H1 (cell line): Measurements from ENCODE around the gene OLFML2A. TPM values are rescaled to one million over a fixed set of nuclear protein-coding genes. Genes with fewer than 3 reads are reported as not detected.

Experiments
- CTCF ChIA-PET: fragments of 300-600 bp; sonication (Branson Sonifier 250); formaldehyde crosslinking; loops from one replicate; lab custom pipeline; 2021; ENCODE audit not compliant: partially characterized antibody; lab: Charles Lee
- POLR2A ChIA-PET: fragments of 300-600 bp; sonication (Branson Sonifier 250); formaldehyde crosslinking; loops from one replicate; lab custom pipeline; 2021; ENCODE audit warnings: inconsistent platforms; ENCODE audit not compliant: partially characterized antibody; lab: Charles Lee
- DNase-seq, 2 experiments: peaks; one replicate each; pipeline versions ENCODE4 v3.0.0 to v3.0.0-alpha.2; 2010 to 2022; ENCODE audit warnings: low spot score in 2 of 2, low read depth in 1 of 2, mixed read lengths in 1 of 2
- FAIRE-seq: peaks from 2 replicates; lab custom pipeline; 2011; peaks lifted over from hg19 to GRCh38; lab: Jason Lieb, UNC
- H2AFZ ChIP-seq: 2 replicates; pipeline ENCODE4 v1.8.1; 2012; ENCODE audit warnings: low read length, inconsistent platforms
- H2AK5ac ChIP-seq: 2 replicates; pipeline ENCODE4 v1.6.1; 2013; ENCODE audit warnings: low read depth, low read length
- H2BK120ac ChIP-seq: replicated peaks from 2 replicates; pipeline ENCODE3; 2013; ENCODE audit warnings: low read depth, low read length, inconsistent platforms
- H2BK12ac ChIP-seq: 2 replicates; pipeline ENCODE4 v1.6.1; 2013; ENCODE audit warnings: low read depth, low read length
- H2BK15ac ChIP-seq: 2 replicates; pipeline ENCODE4 v1.6.1; 2013; ENCODE audit warnings: low read length
- H2BK20ac ChIP-seq: 2 replicates; pipeline ENCODE4 v1.6.1; 2013; ENCODE audit warnings: low read length
- H2BK5ac ChIP-seq: 2 replicates; pipeline ENCODE4 v1.6.1; 2013; ENCODE audit warnings: low read depth, low read length
- H3K14ac ChIP-seq: 2 replicates; pipeline ENCODE4 v1.6.1; 2013; ENCODE audit warnings: inconsistent platforms; ENCODE audit not compliant: insufficient read length
- H3K18ac ChIP-seq: 2 replicates; pipeline ENCODE4 v1.6.1; 2013; ENCODE audit warnings: low read length; ENCODE audit errors: extremely low read depth
- H3K23ac ChIP-seq: 2 replicates; pipeline ENCODE4 v1.6.1; 2013; ENCODE audit warnings: inconsistent platforms; ENCODE audit not compliant: insufficient read length
- H3K23me2 ChIP-seq: 2 replicates; pipeline ENCODE4 v1.6.1; 2013; ENCODE audit warnings: low read depth, low read length
- H3K27ac ChIP-seq: 2 replicates; pipeline ENCODE4 v1.6.1; 2011; ENCODE audit warnings: low read depth, low read length, inconsistent platforms
- H3K27me3 ChIP-seq, 4 experiments: replicated peaks in 1 of 4; 1 replicate in 1 of 4; 2 replicates in 3 of 4; pipeline versions ENCODE4 v1.6.1 to v1.8.1; 2011 to 2013; ENCODE audit warnings: low read length in 3 of 4, mild to moderate bottlenecking in 3 of 4, inconsistent platforms in 2 of 4, mixed read lengths in 2 of 4, moderate library complexity in 1 of 4; ENCODE audit not compliant: control insufficient read depth in 3 of 4, insufficient read depth in 3 of 4; ENCODE audit errors: extremely low read depth in 1 of 4
- H3K36me3 ChIP-seq, 4 experiments: 2 replicates each; pipeline versions ENCODE4 v1.6.1 to v1.8.1; 2011 to 2013; ENCODE audit warnings: mild to moderate bottlenecking in 4 of 4, low read length in 3 of 4, moderate library complexity in 2 of 4, control low read depth in 1 of 4, inconsistent platforms in 1 of 4; ENCODE audit not compliant: insufficient read depth in 4 of 4, control insufficient read depth in 2 of 4
- H3K4ac ChIP-seq: replicated peaks from 2 replicates; pipeline ENCODE3; 2013; ENCODE audit warnings: low read length, low read depth, mixed read lengths, inconsistent platforms; ENCODE audit not compliant: insufficient read length
- H3K4me1 ChIP-seq, 4 experiments: replicated peaks in 1 of 4; 1 replicate in 1 of 4; 2 replicates in 3 of 4; pipeline versions ENCODE4 v1.6.1 to v1.8.1; 2011 to 2013; ENCODE audit warnings: low read length in 3 of 4, inconsistent platforms in 2 of 4, mixed read lengths in 1 of 4; ENCODE audit not compliant: insufficient read depth in 4 of 4, control insufficient read depth in 3 of 4
- H3K4me2 ChIP-seq, 2 experiments: 2 replicates each; pipeline versions ENCODE4 v1.6.1 to v1.8.1; 2011 to 2013; ENCODE audit warnings: low read depth in 2 of 2, low read length in 2 of 2, control low read depth in 1 of 2, inconsistent platforms in 1 of 2, mild to moderate bottlenecking in 1 of 2; ENCODE audit not compliant: insufficient read depth in 1 of 2
- H3K4me3 ChIP-seq, 4 experiments: fragments of 200-600, 300-600 bp in 1 of 4; sonication (generic), shearing (Covaris generic), sonication (Bioruptor Twin) in 1 of 4; 2 replicates each; pipeline versions ENCODE4 v1.5.1 to v1.8.1; 2011 to 2016; ENCODE audit warnings: low read length in 4 of 4, low read depth in 3 of 4, control low read depth in 2 of 4, inconsistent platforms in 2 of 4, mild to moderate bottlenecking in 2 of 4, mixed read lengths in 1 of 4, moderate library complexity in 1 of 4; ENCODE audit not compliant: insufficient read depth in 2 of 4; ENCODE audit errors: extremely low read depth in 1 of 4
- H3K56ac ChIP-seq: replicated peaks from 2 replicates; pipeline ENCODE3; 2013; ENCODE audit warnings: low read depth, mild to moderate bottlenecking, mixed read lengths, low read length, inconsistent platforms; ENCODE audit not compliant: insufficient read length
- H3K79me1 ChIP-seq: 2 replicates; pipeline ENCODE4 v1.6.1; 2013; ENCODE audit warnings: low read depth, low read length, control low read depth
- H3K79me2 ChIP-seq, 2 experiments: 2 replicates each; pipeline versions ENCODE4 v1.6.1 to v1.8.1; 2012 to 2013; ENCODE audit warnings: low read length in 2 of 2, mild to moderate bottlenecking in 2 of 2, inconsistent platforms in 1 of 2; ENCODE audit not compliant: insufficient read depth in 2 of 2, control insufficient read depth in 1 of 2
- H3K9ac ChIP-seq, 4 experiments: replicated peaks in 1 of 4; 1 replicate in 1 of 4; 2 replicates in 3 of 4; pipeline versions ENCODE4 v1.6.1 to v1.8.1; 2011 to 2013; ENCODE audit warnings: low read depth in 3 of 4, low read length in 3 of 4, control low read depth in 2 of 4, mild to moderate bottlenecking in 2 of 4, moderate library complexity in 2 of 4, inconsistent platforms in 1 of 4; ENCODE audit errors: extremely low read depth in 1 of 4
- H3K9me3 ChIP-seq, 2 experiments: 2 replicates each; pipeline versions ENCODE4 v1.6.1 to v1.8.1; 2012 to 2013; ENCODE audit warnings: mild to moderate bottlenecking in 2 of 2, moderate library complexity in 2 of 2, control low read depth in 1 of 2, inconsistent platforms in 1 of 2, low read depth in 1 of 2, low read length in 1 of 2, mixed read lengths in 1 of 2; ENCODE audit not compliant: insufficient read depth in 2 of 2
- H4K20me1 ChIP-seq, 2 experiments: replicated peaks in 1 of 2; 2 replicates each; pipeline versions ENCODE3 to v1.8.1; 2011 to 2013; ENCODE audit warnings: inconsistent platforms in 2 of 2, low read length in 2 of 2, mild to moderate bottlenecking in 1 of 2; ENCODE audit not compliant: insufficient read depth in 2 of 2, control insufficient read depth in 1 of 2
- H4K5ac ChIP-seq: 2 replicates; pipeline ENCODE4 v1.6.1; 2013; ENCODE audit warnings: low read length, low read depth, mixed read lengths, inconsistent platforms; ENCODE audit not compliant: insufficient read length
- H4K8ac ChIP-seq: 2 replicates; pipeline ENCODE4 v1.8.0; 2013; ENCODE audit warnings: mild to moderate bottlenecking, moderate library complexity, low read length, inconsistent platforms; ENCODE audit not compliant: insufficient read depth; ENCODE audit errors: extremely low read depth
- H4K91ac ChIP-seq: replicated peaks from 2 replicates; pipeline ENCODE3; 2013; ENCODE audit warnings: low read length, mixed read lengths, inconsistent platforms; ENCODE audit not compliant: insufficient read length
- ASH2L ChIP-seq: fragments of 200-600, 300-600 bp; sonication (generic); IDR thresholded peaks from one replicate; pipeline ENCODE4 v1.7.1; 2017; ENCODE audit warnings: low read length
- CHD1 ChIP-seq: IDR thresholded peaks from 2 replicates; pipeline ENCODE4 v1.6.1; 2012; ENCODE audit warnings: low read depth, low read length, improper control_type of control experiment
- CREB1 ChIP-seq: IDR thresholded peaks from 2 replicates; pipeline ENCODE4 v1.6.1; 2012; ENCODE audit warnings: inconsistent platforms
- E2F6 ChIP-seq: IDR thresholded peaks from 2 replicates; pipeline ENCODE4 v1.6.1; 2012; ENCODE audit warnings: inconsistent platforms
- EP300 ChIP-seq, 2 experiments: IDR thresholded peaks; 1 replicate in 1 of 2; 2 replicates in 1 of 2; pipeline ENCODE4 v1.6.1; 2011 to 2012; ENCODE audit warnings: low read depth in 2 of 2, low read length in 2 of 2, mild to moderate bottlenecking in 2 of 2, borderline replicate concordance in 1 of 2, inconsistent platforms in 1 of 2, moderate library complexity in 1 of 2
- GABPA ChIP-seq: IDR thresholded peaks from 2 replicates; pipeline ENCODE4 v1.6.1; 2011; ENCODE audit warnings: mild to moderate bottlenecking, low read length, moderate library complexity, borderline replicate concordance; ENCODE audit not compliant: insufficient read depth
- KDM4A ChIP-seq: IDR thresholded peaks from one replicate; pipeline ENCODE4 v1.7.1; 2012; ENCODE audit warnings: low read depth, mild to moderate bottlenecking, moderate library complexity, low read length, inconsistent platforms; ENCODE audit not compliant: severe bottlenecking
- MAX ChIP-seq: IDR thresholded peaks from 2 replicates; pipeline ENCODE4 v1.6.1; 2012; ENCODE audit warnings: inconsistent platforms
- SIN3A ChIP-seq, 2 experiments: IDR thresholded peaks in 1 of 2; conservative IDR thresholded peaks in 1 of 2; 2 replicates each; pipeline ENCODE4 v1.6.1; 2011 to 2012; ENCODE audit warnings: low read length in 2 of 2, improper control_type of control experiment in 1 of 2, low read depth in 1 of 2, mild to moderate bottlenecking in 1 of 2
- SIX5 ChIP-seq: IDR thresholded peaks from 2 replicates; pipeline ENCODE4 v1.6.1; 2011; ENCODE audit warnings: mild to moderate bottlenecking, low read depth, low read length
- WGBS, 2 experiments: shearing (Covaris generic) in 1 of 2; methylation state at CpG; one replicate each; pipeline versions ENCODE4 v1.1.6 to v1.1.7; 2013 to 2015; ENCODE audit warnings: low lambda C conversion rate in 2 of 2, mixed read lengths in 2 of 2, inconsistent platforms in 1 of 2, low coverage in 1 of 2, missing lambda C conversion rate in 1 of 2; ENCODE audit not compliant: insufficient replicate concordance in 2 of 2, insufficient coverage in 1 of 2, insufficient read length in 1 of 2; ENCODE audit errors: extremely low coverage in 1 of 2, missing lambda C conversion rate in 1 of 2; 5-methylcytosine and 5-hydroxymethylcytosine counted together
- polyA plus RNA-seq, 7 experiments: library from polyadenylated mRNA; depleted of rRNA in 3 of 7; stranded (reverse) in 5 of 7; unstranded in 2 of 7; fragments of >200 nt in 5 of 7; fragments of 200-250 nt in 2 of 7; gene quantifications; 1 replicate in 5 of 7; 2 replicates in 1 of 7; 4 replicates in 1 of 7; pipeline versions ENCODE4 v1.2.1 to v1.2.3, GENCODE V29; 2011 to 2013; ENCODE audit warnings: missing spikeins in 2 of 7, mixed read lengths in 2 of 7
- total RNA-seq: library from RNA; stranded (reverse); fragmentation: NEBNext Ultra II Directional; extraction: Animal tissue kit (Norgen Biotek cat#: 25700); gene quantifications from 2 replicates; pipeline ENCODE4 v1.2.1, GENCODE V29; 2021

OLFML2A gene
- total and polyA plus RNA-seq, 2 of the 8 experiments (the other 6 are each of a cell fraction or from before 2014, with no cell fraction given) = 7.8 to 11.5 TPM

- peak overlapping the region; percentile 97; the same call in 1 of the 2 replicates for H3K27ac ChIP-seq
- H3K36me3 ChIP-seq = no peaks in the 10 kb centered on the region
- peak overlapping the region; percentile 74; the same call in 1 of the 2 replicates for H2BK5ac ChIP-seq
- DNase-seq = no peak
- 1% methylated on average over 18 of the region's 43 CpGs; no CpG with 5 or more reads in 1 of the 2 experiments for WGBS, 2 experiments
- POLR2A ChIA-PET = interaction anchor here (0.9 to 13.5 kb wide), 14 partner anchors 9 to 176 kb away, joined by 3 to 396 read pairs (median 4); partner anchors contain the start of genes ARPC5L, RPL35 and WDR38
- no peak overlapping the region for H2BK120ac ChIP-seq
- no peak overlapping the region for H2AK5ac ChIP-seq
- H3K23me2 ChIP-seq = peaks cover 8% of the 10 kb centered on the region
- H2BK15ac ChIP-seq = 0 out of 2 replicates have a peak overlapping the region, but pooled peaks have one; percentile 53
- H3K18ac ChIP-seq = peak overlapping the region; percentile 81
- no peak overlapping the region for H3K14ac ChIP-seq
- peak overlapping the region; percentile 56 to 86 (median 78) for H3K4me3 ChIP-seq
- no peaks in the 10 kb centered on the region for H3K79me1 ChIP-seq
- no peak for FAIRE-seq
- peaks cover 2 to 48% of the 10 kb centered on the region in 2 experiments; a peak in 3 of 4 replicates for H3K79me2 ChIP-seq
- 0 out of 2 replicates have a peak overlapping the region, but pooled peaks have one; percentile 56 for H2BK20ac ChIP-seq
- peak overlapping the region; percentile 1 for H3K56ac ChIP-seq
- peak overlapping the region; percentile 81 to 85 for H3K4me2 ChIP-seq
- H3K4me1 ChIP-seq = peaks cover 2 to 19% (median 11%) of the 10 kb centered on the region in 4 experiments; a peak in 6 of 7 replicates
- peaks cover 10 to 12% of the 10 kb centered on the region in 2 experiments for H4K20me1 ChIP-seq
- peak overlapping the region; percentile 17 to 93 (median 74); a peak in 6 of 7 replicates for H3K9ac ChIP-seq
- peak overlapping the region; percentile 86 for H4K8ac ChIP-seq
- peak overlapping the region; percentile 46 for H4K91ac ChIP-seq
- no peak overlapping the region for H2AFZ ChIP-seq
- no peak overlapping the region for H2BK12ac ChIP-seq
- H3K23ac ChIP-seq = no peak overlapping the region
- H3K9me3 ChIP-seq = no peaks in the 10 kb centered on the region
- no peak overlapping the region for H3K4ac ChIP-seq
- CTCF ChIA-PET = interaction anchor here (0.8 to 17.6 kb wide), 13 partner anchors 9 to 218 kb away, joined by 3 to 1300 read pairs (median 5); partner anchors contain the start of genes ARPC5L, RPL35 and WDR38
- peak overlapping the region; percentile 70 for H4K5ac ChIP-seq
- no peaks in the 10 kb centered on the region for H3K27me3 ChIP-seq
- TF ChIP-seq E2F6 (no peak), CREB1 (no peak), KDM4A (peak; percentile 8), ASH2L (no peak), SIX5 (no peak), GABPA (no peak), SIN3A (conservative IDR thresholded peaks at IDR 0.05 in 1 of 2, IDR thresholded peaks at IDR 0.05 in 1 of 2; ENCODE audit: low read depth in 1 of 2, low read length in 2 of 2) (0 out of 4 replicates have a peak, but pooled peaks of 1 of the 2 experiments have one; percentile 24), CHD1 (no peak), MAX (no peak), EP300 (IDR thresholded peaks at IDR 0.05; ENCODE audit: borderline replicate concordance in 1 of 2, low read depth in 2 of 2, low read length in 2 of 2) (no peak)
Observed at GRCh38 chr9:124770359-124771020, 6.4 kb upstream of the OLFML2A start.
